ENCODE measurements around the gene ADI1. TPM values are rescaled to one million over a fixed set of nuclear protein-coding genes. Genes with fewer than 3 reads are reported as not detected.
"Not testable (repeated sequence)": the region's sequence is repeated elsewhere in the genome, so short reads cannot be mapped to it uniquely, and the experiment has no call there.

The ADI1 gene
- total RNA-seq, 4 donors from 2014 or later, result 61.9 to 106 (median 82.9) TPM

GRCh38 chr2:3456125-3456524 lies 63.2 kb downstream of the ADI1 start:
- Histone ChIP-seq H3K36me3 (peaks cover 0 to 93% of the 10 kb centered on the region in 2 donors), H3K4me3 (no peak overlapping the region), H3K27me3 (no peaks in the 10 kb centered on the region), H3K4me1 (peaks cover 0 to 3% (median 0%) of the 10 kb centered on the region in 3 donors), H3K9me3 (no peaks in the 10 kb centered on the region), H3K27ac (no peak overlapping the region)
- ATAC-seq, result no peak
- WGBS, 2 donors (ENCODE audit: low coverage in 1 of 2), result 75 to 90% methylated on average over 4 to 10 of the region's 14 CpGs
- TF ChIP-seq CTCF (IDR thresholded peaks at IDR 0.05) (no peak), POLR2A (IDR thresholded peaks at IDR 0.05) (no peak), POLR2AphosphoS5 (IDR thresholded peaks at IDR 0.05) (no peak)

- WGBS, 2 donors (ENCODE audit: low coverage in 1 of 2), result 80 to 97% methylated on average over 1 to 7 of the region's 22 CpGs
- no peak overlapping the region for H3K27ac ChIP-seq
- H3K4me1 ChIP-seq, result peaks cover 0 to 13% (median 0%) of the 10 kb centered on the region in 3 donors
- TF ChIP-seq CTCF (IDR thresholded peaks at IDR 0.05) (no peak), POLR2A (IDR thresholded peaks at IDR 0.05) (no peak), EP300 (IDR thresholded peaks at IDR 0.05) (no peak), POLR2AphosphoS5 (IDR thresholded peaks at IDR 0.05) (no peak)
- no peaks in the 10 kb centered on the region for H3K9me3 ChIP-seq
- H3K27me3 ChIP-seq, result no peaks in the 10 kb centered on the region
- peaks cover 0 to 88% of the 10 kb centered on the region in 2 donors for H3K36me3 ChIP-seq
- no peak overlapping the region for H3K4me3 ChIP-seq
- ATAC-seq, result no peak
Measured at GRCh38 chr2:3454802-3455201, 64.5 kb downstream of the ADI1 start.

GRCh38 chr2:3454005-3454404 lies 65.3 kb downstream of the ADI1 start:
- no CpG with 5 or more reads among the region's 6 CpGs for WGBS, 2 donors (ENCODE audit: low coverage in 1 of 2)
- peaks cover 0 to 13% (median 0%) of the 10 kb centered on the region in 3 donors for H3K4me1 ChIP-seq
- not testable (repeated sequence) for H3K4me3 ChIP-seq, ATAC-seq, H3K27ac ChIP-seq, H3K27me3 ChIP-seq, H3K9me3 ChIP-seq
- H3K36me3 ChIP-seq, result peaks cover 0 to 88% of the 10 kb centered on the region in 2 donors

- WGBS, 2 donors (ENCODE audit: low coverage in 1 of 2), result 65 to 74% methylated on average over 15 to 19 of the region's 20 CpGs
- H3K9me3 ChIP-seq, result no peaks in the 10 kb centered on the region
- no peaks in the 10 kb centered on the region for H3K27me3 ChIP-seq
- peaks cover 0 to 85% of the 10 kb centered on the region in 2 donors for H3K36me3 ChIP-seq
- no peak overlapping the region for H3K4me3 ChIP-seq
- peaks cover 0 to 13% (median 0%) of the 10 kb centered on the region in 3 donors for H3K4me1 ChIP-seq
- no peak overlapping the region for H3K27ac ChIP-seq
- TF ChIP-seq EP300 (IDR thresholded peaks at IDR 0.05), result no peak
- no peak for TF ChIP-seq POLR2A (IDR thresholded peaks at IDR 0.05)
- TF ChIP-seq POLR2AphosphoS5 (IDR thresholded peaks at IDR 0.05), result no peak
- no peak for TF ChIP-seq CTCF (IDR thresholded peaks at IDR 0.05)
- ATAC-seq, result no peak
Measured at GRCh38 chr2:3453190-3453999, 65.9 kb downstream of the ADI1 start.

- H3K36me3 ChIP-seq, result peaks cover 0 to 85% of the 10 kb centered on the region in 2 donors
- 90 to 100% methylated on average over 2 to 4 of the region's 17 CpGs for WGBS, 2 donors (ENCODE audit: low coverage in 1 of 2)
Measured at GRCh38 chr2:3451926-3452671, 67.2 kb downstream of the ADI1 start.

More at GRCh38 chr2:3451926-3452671, 67.2 kb downstream of the ADI1 start:
- Histone ChIP-seq H3K9me3 (no peaks in the 10 kb centered on the region), H3K27ac (no peak overlapping the region), H3K27me3 (no peaks in the 10 kb centered on the region), H3K4me1 (peaks cover 0 to 24% (median 0%) of the 10 kb centered on the region in 3 donors), H3K4me3 (no peak overlapping the region)
- ATAC-seq, result no peak
- no peak for TF ChIP-seq POLR2AphosphoS5 (IDR thresholded peaks at IDR 0.05)
- no peak for TF ChIP-seq EP300 (IDR thresholded peaks at IDR 0.05)
- TF ChIP-seq POLR2A (IDR thresholded peaks at IDR 0.05), result no peak
- TF ChIP-seq CTCF (IDR thresholded peaks at IDR 0.05), result no peak

Measured in gastroesophageal sphincter (tissue), 4 donors.